Hepatocyte (in vitro differentiated cells): ENCODE data around the gene CABP4. TPM values are rescaled to one million over a fixed set of nuclear protein-coding genes. Genes with fewer than 3 reads are reported as not detected.

ENCODE experiments used
- DNase-seq: peaks from one replicate; pipeline ENCODE4 v3.0.0-alpha.2; 2016; ENCODE audit warnings: low spot score
- H2AFZ ChIP-seq: fragments of 200-600 bp; sonication (generic); 2 replicates; pipeline ENCODE4 v1.6.0; 2016; ENCODE audit warnings: antibody characterized with exemption, mild to moderate bottlenecking
- H3K27ac ChIP-seq: fragments of 200-600 bp; sonication (generic); 2 replicates; pipeline ENCODE4 v1.5.1; 2016; ENCODE audit warnings: mild to moderate bottlenecking
- H3K27me3 ChIP-seq: fragments of 200-600 bp; sonication (generic); 2 replicates; pipeline ENCODE4 v1.6.1; 2016
- H3K36me3 ChIP-seq: fragments of 200-600 bp; sonication (generic); replicated peaks from 2 replicates; pipeline ENCODE4 v1.5.1; 2016; ENCODE audit warnings: low read depth; ENCODE audit not compliant: insufficient read depth
- H3K4me1 ChIP-seq: fragments of 200-600 bp; sonication (generic); 2 replicates; pipeline ENCODE4 v1.5.1; 2016; ENCODE audit warnings: mild to moderate bottlenecking, moderate library complexity; ENCODE audit not compliant: insufficient read depth
- H3K4me2 ChIP-seq: fragments of 200-600 bp; sonication (generic); 2 replicates; pipeline ENCODE4 v1.6.0; 2016
- H3K4me3 ChIP-seq: fragments of 200-600 bp; sonication (generic); 2 replicates; pipeline ENCODE4 v1.5.1; 2016; ENCODE audit warnings: mild to moderate bottlenecking
- H3K79me2 ChIP-seq: fragments of 200-600 bp; sonication (generic); 2 replicates; pipeline ENCODE4 v1.6.0; 2017; ENCODE audit warnings: mild to moderate bottlenecking
- H3K9me2 ChIP-seq: fragments of 200-600 bp; sonication (generic); replicated peaks from 2 replicates; pipeline ENCODE4 v1.6.0; 2017; ENCODE audit warnings: mild to moderate bottlenecking; ENCODE audit not compliant: insufficient read depth
- H3K9me3 ChIP-seq: fragments of 200-600 bp; sonication (generic); 2 replicates; pipeline ENCODE4 v1.5.1; 2016; ENCODE audit warnings: low read depth, mild to moderate bottlenecking
- H4K20me1 ChIP-seq: fragments of 200-600 bp; sonication (generic); 2 replicates; pipeline ENCODE4 v1.6.0; 2016; ENCODE audit warnings: mild to moderate bottlenecking; ENCODE audit not compliant: insufficient read depth, poor library complexity, severe bottlenecking
- EZH2 ChIP-seq: fragments of 200-600 bp; sonication (generic); IDR thresholded peaks from 2 replicates; pipeline ENCODE4 v1.6.1; 2016; ENCODE audit warnings: antibody characterized with exemption, mild to moderate bottlenecking, borderline replicate concordance
- EZH2phosphoT487 ChIP-seq: fragments of 200-600 bp; sonication (generic); IDR thresholded peaks from one replicate; pipeline ENCODE4 v1.6.1; 2018; ENCODE audit warnings: antibody characterized with exemption, mild to moderate bottlenecking, low read depth, moderate library complexity; ENCODE audit not compliant: unreplicated experiment, severe bottlenecking
- WGBS: methylation state at CpG from one replicate; pipeline ENCODE4 v1.1.6; 2016; ENCODE audit warnings: low lambda C conversion rate; ENCODE audit errors: missing lambda C conversion rate; 5-methylcytosine and 5-hydroxymethylcytosine counted together
- polyA plus RNA-seq: library from polyadenylated mRNA; unstranded; fragments of >200 nt; fragmentation: Nextera tagmentation; extraction: Ambion mirVana; gene quantifications from 2 replicates; pipeline ENCODE4 v1.2.1, GENCODE V29; 2016
- total RNA-seq: library from RNA; depleted of rRNA; stranded (reverse); fragments of >200 nt; gene quantifications from 2 replicates; pipeline ENCODE4 v1.2.3, GENCODE V29; 2014
- TF ChIP-seq, protein P1 (sequence below): fragments of 200-600 bp; sonication (generic); IDR thresholded peaks from 2 replicates; pipeline ENCODE4 v1.5.1; 2016; ENCODE audit warnings: antibody characterized with exemption, mild to moderate bottlenecking; ENCODE audit not compliant: poor library complexity

CABP4 gene
- total and polyA plus RNA-seq, 2 experiments from 2014 or later, result not detected

DNA sequence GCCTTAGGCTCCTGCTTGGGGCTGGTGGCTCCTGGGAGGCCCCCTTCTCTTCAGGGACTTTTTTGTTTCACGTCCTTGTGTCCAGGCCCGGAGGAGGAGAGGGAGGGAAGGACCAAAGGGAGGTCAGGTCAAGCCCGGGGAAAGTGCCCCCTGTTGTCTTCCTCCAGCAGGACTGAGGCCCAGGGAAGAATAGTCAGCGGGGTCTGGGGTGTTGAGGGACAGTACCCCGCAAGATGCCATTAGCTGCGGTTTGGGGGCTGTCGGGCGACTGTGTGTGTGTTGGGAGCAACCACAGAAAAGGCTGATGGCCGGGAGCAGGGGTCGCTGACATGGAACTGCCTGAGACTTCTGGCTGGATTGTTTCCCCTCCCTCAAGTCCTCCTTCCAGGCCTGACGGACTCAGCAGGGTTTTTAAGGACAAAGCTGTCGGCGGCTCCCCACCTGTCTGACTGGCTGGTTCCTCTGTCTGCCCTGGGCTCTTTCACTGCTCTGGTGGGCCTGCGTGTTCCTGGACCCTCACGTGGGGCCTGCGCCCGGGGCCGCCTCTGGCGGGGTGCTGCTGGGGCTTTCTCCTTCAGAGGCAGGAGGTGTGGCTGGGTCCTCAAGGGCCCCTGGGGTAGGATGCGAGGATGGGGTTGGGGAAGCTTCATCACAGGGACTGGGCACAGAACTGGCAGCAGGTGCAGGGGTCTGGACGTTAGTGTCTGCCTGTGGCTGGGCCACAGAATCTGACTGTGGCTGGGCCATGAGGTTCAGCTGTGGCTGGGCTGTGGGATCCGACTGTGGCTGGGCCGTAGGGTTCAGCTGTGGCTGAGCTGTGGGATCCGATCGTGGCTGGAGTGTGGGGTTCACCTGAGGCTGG lies 4.1 kb upstream of the CABP4 start:
- H3K79me2 ChIP-seq, result no peaks in the 10 kb centered on the region
- no peak overlapping the region for H3K4me3 ChIP-seq
- no peaks in the 10 kb centered on the region for H4K20me1 ChIP-seq
- H3K27me3 ChIP-seq, result no peaks in the 10 kb centered on the region
- H2AFZ ChIP-seq, result no peak overlapping the region
- no peaks in the 10 kb centered on the region for H3K9me2 ChIP-seq
- H3K36me3 ChIP-seq, result no peaks in the 10 kb centered on the region
- WGBS, result 87% methylated on average over 23 of the region's 25 CpGs
- TF ChIP-seq EZH2, result no peak
- TF ChIP-seq EZH2phosphoT487, result no peak
- TF ChIP-seq, protein P1, sequence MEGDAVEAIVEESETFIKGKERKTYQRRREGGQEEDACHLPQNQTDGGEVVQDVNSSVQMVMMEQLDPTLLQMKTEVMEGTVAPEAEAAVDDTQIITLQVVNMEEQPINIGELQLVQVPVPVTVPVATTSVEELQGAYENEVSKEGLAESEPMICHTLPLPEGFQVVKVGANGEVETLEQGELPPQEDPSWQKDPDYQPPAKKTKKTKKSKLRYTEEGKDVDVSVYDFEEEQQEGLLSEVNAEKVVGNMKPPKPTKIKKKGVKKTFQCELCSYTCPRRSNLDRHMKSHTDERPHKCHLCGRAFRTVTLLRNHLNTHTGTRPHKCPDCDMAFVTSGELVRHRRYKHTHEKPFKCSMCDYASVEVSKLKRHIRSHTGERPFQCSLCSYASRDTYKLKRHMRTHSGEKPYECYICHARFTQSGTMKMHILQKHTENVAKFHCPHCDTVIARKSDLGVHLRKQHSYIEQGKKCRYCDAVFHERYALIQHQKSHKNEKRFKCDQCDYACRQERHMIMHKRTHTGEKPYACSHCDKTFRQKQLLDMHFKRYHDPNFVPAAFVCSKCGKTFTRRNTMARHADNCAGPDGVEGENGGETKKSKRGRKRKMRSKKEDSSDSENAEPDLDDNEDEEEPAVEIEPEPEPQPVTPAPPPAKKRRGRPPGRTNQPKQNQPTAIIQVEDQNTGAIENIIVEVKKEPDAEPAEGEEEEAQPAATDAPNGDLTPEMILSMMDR, result no peak
- H3K27ac ChIP-seq, result no peak overlapping the region
- no peaks in the 10 kb centered on the region for H3K4me1 ChIP-seq
- H3K9me3 ChIP-seq, result no peaks in the 10 kb centered on the region
- no peak for DNase-seq
- no peak overlapping the region for H3K4me2 ChIP-seq

DNA sequence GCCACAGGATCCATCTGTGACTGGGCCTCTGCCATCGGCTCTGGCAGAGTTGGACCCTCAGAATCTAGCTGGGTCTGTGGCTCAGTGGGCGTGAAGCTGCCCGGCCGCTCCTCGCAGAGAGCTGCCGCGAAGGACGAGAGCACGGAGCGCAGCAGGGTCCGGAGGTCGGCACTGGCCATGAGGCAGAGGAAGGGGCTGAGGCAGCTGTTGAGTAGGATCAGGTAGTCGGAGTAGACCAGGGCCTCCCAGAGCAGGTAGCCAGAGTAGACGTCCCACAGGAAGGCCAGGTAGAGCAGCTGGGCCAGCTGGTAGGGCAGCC lies 3.5 kb upstream of the CABP4 start:
- H3K9me3 ChIP-seq, result no peaks in the 10 kb centered on the region
- DNase-seq, result no peak
- no peak overlapping the region for H3K27ac ChIP-seq
- H3K4me1 ChIP-seq, result no peaks in the 10 kb centered on the region
- H3K36me3 ChIP-seq, result no peaks in the 10 kb centered on the region
- H4K20me1 ChIP-seq, result no peaks in the 10 kb centered on the region
- H3K4me2 ChIP-seq, result no peak overlapping the region
- TF ChIP-seq EZH2phosphoT487 (no peak), EZH2 (no peak)
- TF ChIP-seq, protein P1, result no peak
- 96% methylated on average over 14 of the region's 14 CpGs for WGBS
- H3K9me2 ChIP-seq, result no peaks in the 10 kb centered on the region
- no peak overlapping the region for H3K4me3 ChIP-seq
- H3K27me3 ChIP-seq, result no peaks in the 10 kb centered on the region
- no peak overlapping the region for H2AFZ ChIP-seq
- H3K79me2 ChIP-seq, result no peaks in the 10 kb centered on the region

DNA sequence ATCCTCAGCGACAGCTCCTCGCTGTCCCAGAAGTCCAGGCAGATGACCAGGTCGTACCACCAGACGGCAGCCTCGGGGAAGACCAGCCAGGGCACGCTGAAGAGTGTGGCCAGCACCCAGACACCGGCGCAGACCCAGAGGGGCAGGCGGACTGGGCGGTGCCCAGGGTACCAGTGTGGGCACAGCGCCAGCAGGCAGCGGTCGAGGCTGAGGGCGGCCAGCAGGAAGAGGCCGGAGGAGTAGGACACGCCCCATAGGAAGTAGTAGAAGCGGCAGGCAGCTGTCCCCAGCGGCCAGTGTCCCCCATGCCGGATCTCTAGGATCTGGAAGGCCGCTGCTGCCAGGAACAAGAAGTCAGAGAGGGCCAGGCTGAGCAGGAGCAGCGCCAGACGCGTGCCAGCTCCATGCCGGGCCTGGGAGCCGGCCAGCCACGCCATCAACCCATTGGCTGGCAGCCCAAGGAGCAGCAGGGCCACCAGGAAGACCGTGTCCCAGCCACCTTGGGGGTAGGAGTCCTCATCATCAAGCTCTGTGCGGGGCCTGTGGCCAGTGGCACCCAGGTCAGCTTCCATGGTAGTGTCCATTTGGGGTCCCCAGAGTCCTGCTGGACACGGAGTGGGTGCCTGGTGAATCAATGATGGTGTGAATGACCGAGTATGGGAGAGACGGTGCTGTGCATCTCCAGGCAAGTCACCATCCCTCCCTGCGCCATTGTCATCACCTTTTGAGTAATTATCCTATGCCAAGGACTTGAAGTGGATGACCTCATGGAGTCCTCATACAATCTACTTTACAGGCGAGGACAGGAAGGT lies 2.8 kb upstream of the CABP4 start, which contains the start of gene GPR152:
Gene GPR152, minus strand, starts transcription at position 589 of the 812 bp plus-strand sequence. Its CDS starts 5 bp downstream, at position 584.
- no peak for TF ChIP-seq EZH2
- TF ChIP-seq EZH2phosphoT487, result no peak
- TF ChIP-seq, protein P1, result no peak
- no peak for DNase-seq
- Histone ChIP-seq H3K4me2 (no peak within 1 kb of the TSS), H3K9me2 (no peaks in the 10 kb centered on the region), H3K4me3 (no peak within 1 kb of the TSS), H3K9me3 (no peaks in the 10 kb centered on the region), H3K27me3 (no peaks in the 10 kb centered on the region), H2AFZ (no peak within 1 kb of the TSS), H3K79me2 (no peaks in the 10 kb centered on the region), H3K27ac (no peak within 1 kb of the TSS), H4K20me1 (no peaks in the 10 kb centered on the region), H3K4me1 (no peaks in the 10 kb centered on the region), H3K36me3 (no peaks in the 10 kb centered on the region)
- WGBS, result 94% methylated on average over 31 of the region's 33 CpGs
